ENCODE results near the gene MSH3.

GRCh38 chr5:80629281-80629680 is 25.2 kb upstream of the MSH3 start:
- TF ChIP-seq POLR2AphosphoS5 (IDR thresholded peaks at IDR 0.05; ENCODE audit: low read depth, low read length) (no peak), REST (IDR thresholded peaks at IDR 0.05; ENCODE audit: low read depth, low read length) (no peak), NFIC (IDR thresholded peaks at IDR 0.05; ENCODE audit: borderline replicate concordance) (no peak), EP300 (IDR thresholded peaks at IDR 0.05; ENCODE audit: borderline replicate concordance in 1 of 2, low read depth in 1 of 2, low read length in 1 of 2) (no peak), FOXJ3 (CRISPR knock-in tag; IDR thresholded peaks at IDR 0.05) (no peak), YY1 (IDR thresholded peaks at IDR 0.05; ENCODE audit: low read depth) (no peak), SMC3 (IDR thresholded peaks at IDR 0.05; ENCODE audit: low read depth, low read length) (no peak), CHD2 (IDR thresholded peaks at IDR 0.05; ENCODE audit: low read length, partially characterized antibody) (no peak), FOXM1 (IDR thresholded peaks at IDR 0.05; ENCODE audit: low read depth) (no peak), EZH2phosphoT487 (IDR thresholded peaks at IDR 0.05; ENCODE audit: borderline replicate concordance, low read depth) (no peak)
- TF ChIP-seq, protein P1, sequence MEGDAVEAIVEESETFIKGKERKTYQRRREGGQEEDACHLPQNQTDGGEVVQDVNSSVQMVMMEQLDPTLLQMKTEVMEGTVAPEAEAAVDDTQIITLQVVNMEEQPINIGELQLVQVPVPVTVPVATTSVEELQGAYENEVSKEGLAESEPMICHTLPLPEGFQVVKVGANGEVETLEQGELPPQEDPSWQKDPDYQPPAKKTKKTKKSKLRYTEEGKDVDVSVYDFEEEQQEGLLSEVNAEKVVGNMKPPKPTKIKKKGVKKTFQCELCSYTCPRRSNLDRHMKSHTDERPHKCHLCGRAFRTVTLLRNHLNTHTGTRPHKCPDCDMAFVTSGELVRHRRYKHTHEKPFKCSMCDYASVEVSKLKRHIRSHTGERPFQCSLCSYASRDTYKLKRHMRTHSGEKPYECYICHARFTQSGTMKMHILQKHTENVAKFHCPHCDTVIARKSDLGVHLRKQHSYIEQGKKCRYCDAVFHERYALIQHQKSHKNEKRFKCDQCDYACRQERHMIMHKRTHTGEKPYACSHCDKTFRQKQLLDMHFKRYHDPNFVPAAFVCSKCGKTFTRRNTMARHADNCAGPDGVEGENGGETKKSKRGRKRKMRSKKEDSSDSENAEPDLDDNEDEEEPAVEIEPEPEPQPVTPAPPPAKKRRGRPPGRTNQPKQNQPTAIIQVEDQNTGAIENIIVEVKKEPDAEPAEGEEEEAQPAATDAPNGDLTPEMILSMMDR (IDR thresholded peaks at IDR 0.05), result no peak
- TF ChIP-seq, protein P2, sequence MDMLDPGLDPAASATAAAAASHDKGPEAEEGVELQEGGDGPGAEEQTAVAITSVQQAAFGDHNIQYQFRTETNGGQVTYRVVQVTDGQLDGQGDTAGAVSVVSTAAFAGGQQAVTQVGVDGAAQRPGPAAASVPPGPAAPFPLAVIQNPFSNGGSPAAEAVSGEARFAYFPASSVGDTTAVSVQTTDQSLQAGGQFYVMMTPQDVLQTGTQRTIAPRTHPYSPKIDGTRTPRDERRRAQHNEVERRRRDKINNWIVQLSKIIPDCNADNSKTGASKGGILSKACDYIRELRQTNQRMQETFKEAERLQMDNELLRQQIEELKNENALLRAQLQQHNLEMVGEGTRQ (IDR thresholded peaks at IDR 0.05; ENCODE audit: borderline replicate concordance, low read depth, low read length), result no peak
- TF ChIP-seq, protein P3, sequence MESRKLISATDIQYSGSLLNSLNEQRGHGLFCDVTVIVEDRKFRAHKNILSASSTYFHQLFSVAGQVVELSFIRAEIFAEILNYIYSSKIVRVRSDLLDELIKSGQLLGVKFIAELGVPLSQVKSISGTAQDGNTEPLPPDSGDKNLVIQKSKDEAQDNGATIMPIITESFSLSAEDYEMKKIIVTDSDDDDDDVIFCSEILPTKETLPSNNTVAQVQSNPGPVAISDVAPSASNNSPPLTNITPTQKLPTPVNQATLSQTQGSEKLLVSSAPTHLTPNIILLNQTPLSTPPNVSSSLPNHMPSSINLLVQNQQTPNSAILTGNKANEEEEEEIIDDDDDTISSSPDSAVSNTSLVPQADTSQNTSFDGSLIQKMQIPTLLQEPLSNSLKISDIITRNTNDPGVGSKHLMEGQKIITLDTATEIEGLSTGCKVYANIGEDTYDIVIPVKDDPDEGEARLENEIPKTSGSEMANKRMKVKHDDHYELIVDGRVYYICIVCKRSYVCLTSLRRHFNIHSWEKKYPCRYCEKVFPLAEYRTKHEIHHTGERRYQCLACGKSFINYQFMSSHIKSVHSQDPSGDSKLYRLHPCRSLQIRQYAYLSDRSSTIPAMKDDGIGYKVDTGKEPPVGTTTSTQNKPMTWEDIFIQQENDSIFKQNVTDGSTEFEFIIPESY (IDR thresholded peaks at IDR 0.05; ENCODE audit: borderline replicate concordance, low read depth), result no peak
- TF ChIP-seq, protein P4, sequence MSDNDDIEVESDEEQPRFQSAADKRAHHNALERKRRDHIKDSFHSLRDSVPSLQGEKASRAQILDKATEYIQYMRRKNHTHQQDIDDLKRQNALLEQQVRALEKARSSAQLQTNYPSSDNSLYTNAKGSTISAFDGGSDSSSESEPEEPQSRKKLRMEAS (IDR thresholded peaks at IDR 0.05; ENCODE audit: low read depth), result no peak
